MM.1S (cell line): ENCODE results near the gene CCDC177.
A peak's percentile ranks its signal among the peaks of the same experiment; 100 is the strongest.

Experiments used
- DNase-seq: peaks from one replicate; pipeline ENCODE4 v3.0.0-alpha.2; 2015
- H2AFZ ChIP-seq: fragments of 300-600 bp; sonication (generic); 2 replicates; pipeline ENCODE4 v1.6.0; 2016; ENCODE audit warnings: antibody characterized with exemption, low read length
- H3F3A ChIP-seq: fragments of 300-600 bp; sonication (generic); 2 replicates; pipeline ENCODE4 v1.6.1; 2016; ENCODE audit warnings: mild to moderate bottlenecking, antibody characterized with exemption, low read length, moderate library complexity, mixed read lengths; ENCODE audit not compliant: insufficient read depth
- H3K27ac ChIP-seq: fragments of 300-600 bp; sonication (generic); 2 replicates; pipeline ENCODE4 v1.5.1; 2016; ENCODE audit warnings: mild to moderate bottlenecking, low read length
- H3K27me3 ChIP-seq: fragments of 300-600 bp; sonication (generic); replicated peaks from 2 replicates; pipeline ENCODE4 v1.6.0; 2016; ENCODE audit warnings: low read length; ENCODE audit not compliant: insufficient read depth
- H3K36me3 ChIP-seq: fragments of 300-600 bp; sonication (generic); replicated peaks from 2 replicates; pipeline ENCODE4 v1.6.1; 2016; ENCODE audit warnings: mild to moderate bottlenecking, low read length, mixed read lengths; ENCODE audit not compliant: insufficient read depth
- H3K4me1 ChIP-seq: fragments of 300-600 bp; sonication (generic); 2 replicates; pipeline ENCODE4 v1.6.1; 2016; ENCODE audit warnings: low read length, mixed read lengths
- H3K4me2 ChIP-seq: fragments of 300-600 bp; sonication (generic); 2 replicates; pipeline ENCODE4 v1.6.0; 2016; ENCODE audit warnings: low read depth, low read length
- H3K4me3 ChIP-seq: fragments of 300-600 bp; sonication (generic); 2 replicates; pipeline ENCODE4 v1.5.1; 2016; ENCODE audit warnings: low read length, mixed read lengths
- H3K79me2 ChIP-seq: fragments of 300-600 bp; sonication (generic); 2 replicates; pipeline ENCODE4 v1.6.1; 2016; ENCODE audit warnings: mixed run types, low read length, mixed read lengths
- H3K9ac ChIP-seq: fragments of 300-600 bp; sonication (generic); 2 replicates; pipeline ENCODE4 v1.6.1; 2016; ENCODE audit warnings: low read length, mixed read lengths
- H3K9me2 ChIP-seq: fragments of 300-600 bp; sonication (generic); replicated peaks from 2 replicates; pipeline ENCODE4 v1.6.1; 2016; ENCODE audit warnings: mild to moderate bottlenecking, low read length, mixed read lengths; ENCODE audit not compliant: insufficient read depth
- H3K9me3 ChIP-seq: fragments of 300-600 bp; sonication (generic); replicated peaks from 2 replicates; pipeline ENCODE4 v1.6.1; 2016; ENCODE audit warnings: mild to moderate bottlenecking, low read length, mixed read lengths; ENCODE audit not compliant: insufficient read depth
- H4K20me1 ChIP-seq: fragments of 300-600 bp; sonication (generic); 2 replicates; pipeline ENCODE4 v1.6.1; 2016; ENCODE audit warnings: mild to moderate bottlenecking, low read length, moderate library complexity, mixed read lengths; ENCODE audit not compliant: insufficient read depth
- EZH2 ChIP-seq: fragments of 300-600 bp; sonication (generic); optimal IDR thresholded peaks from 2 replicates; pipeline ENCODE3; 2017; ENCODE audit warnings: low read depth, mild to moderate bottlenecking, antibody characterized with exemption, low read length, mixed read lengths
- EZH2phosphoT487 ChIP-seq: fragments of 300-600 bp; sonication (generic); IDR thresholded peaks from 2 replicates; pipeline ENCODE4 v1.6.1; 2018; ENCODE audit warnings: antibody characterized with exemption, low read length
- TF ChIP-seq, protein P1 (sequence below): fragments of 300-600 bp; sonication (generic); IDR thresholded peaks from 2 replicates; pipeline ENCODE4 v1.5.1; 2016; ENCODE audit warnings: antibody characterized with exemption, low read length, mixed read lengths

Gene CCDC177

DNA sequence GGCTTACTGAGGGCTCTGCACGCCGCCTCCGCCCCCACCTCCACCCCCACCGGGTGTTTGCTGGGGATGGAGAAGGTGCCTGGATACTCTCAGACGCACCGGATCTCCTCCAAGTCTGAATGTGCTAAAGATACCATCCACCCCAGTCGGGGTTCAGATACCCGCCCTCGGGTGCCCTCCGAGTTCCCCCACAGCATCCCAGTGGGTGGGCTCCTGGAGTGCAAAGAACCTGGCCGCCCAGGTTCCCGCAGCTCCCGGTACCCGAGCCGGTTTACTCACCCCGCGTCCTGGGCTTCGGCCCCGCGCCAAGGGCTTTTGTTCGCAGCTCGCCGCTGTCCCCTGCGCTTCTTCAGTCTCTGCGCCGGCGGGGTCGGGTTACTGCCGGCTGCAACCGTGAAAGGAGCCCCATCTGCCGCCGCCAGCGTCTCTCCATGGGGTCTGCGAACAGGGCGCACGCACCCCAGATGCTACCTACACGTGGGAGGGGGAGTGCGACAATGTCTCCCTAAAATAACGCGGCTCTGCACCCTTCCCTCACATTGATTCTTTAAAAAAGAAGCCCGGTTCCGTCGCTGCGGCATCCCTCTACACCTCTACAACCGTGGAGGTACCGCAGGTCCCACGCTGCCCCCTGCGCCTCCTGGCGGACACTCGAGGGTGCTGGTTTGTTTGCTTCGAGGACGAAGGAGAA is at the start of gene CCDC177:
Gene CCDC177 (minus strand): TSS at position 609 of the 691 bp plus-strand sequence. CDS start 1,249 bp downstream, outside the sequence.
- Histone ChIP-seq H3K4me1 (no peaks in the 10 kb centered on the region), H3K9me2 (no peaks in the 10 kb centered on the region), H3K79me2 (no peaks in the 10 kb centered on the region), H3K36me3 (no peaks in the 10 kb centered on the region), H3K27ac (no peak within 1 kb of the TSS), H3K27me3 (no peaks in the 10 kb centered on the region), H3F3A (no peaks in the 10 kb centered on the region), H4K20me1 (no peaks in the 10 kb centered on the region), H3K9me3 (no peaks in the 10 kb centered on the region), H2AFZ (no peak within 1 kb of the TSS), H3K9ac (no peak within 1 kb of the TSS), H3K4me2 (peak within 1 kb of the TSS; percentile 84), H3K4me3 (peak within 1 kb of the TSS; percentile 46)
- TF ChIP-seq EZH2phosphoT487 (no peak), EZH2 (no peak)
- TF ChIP-seq, protein P1, sequence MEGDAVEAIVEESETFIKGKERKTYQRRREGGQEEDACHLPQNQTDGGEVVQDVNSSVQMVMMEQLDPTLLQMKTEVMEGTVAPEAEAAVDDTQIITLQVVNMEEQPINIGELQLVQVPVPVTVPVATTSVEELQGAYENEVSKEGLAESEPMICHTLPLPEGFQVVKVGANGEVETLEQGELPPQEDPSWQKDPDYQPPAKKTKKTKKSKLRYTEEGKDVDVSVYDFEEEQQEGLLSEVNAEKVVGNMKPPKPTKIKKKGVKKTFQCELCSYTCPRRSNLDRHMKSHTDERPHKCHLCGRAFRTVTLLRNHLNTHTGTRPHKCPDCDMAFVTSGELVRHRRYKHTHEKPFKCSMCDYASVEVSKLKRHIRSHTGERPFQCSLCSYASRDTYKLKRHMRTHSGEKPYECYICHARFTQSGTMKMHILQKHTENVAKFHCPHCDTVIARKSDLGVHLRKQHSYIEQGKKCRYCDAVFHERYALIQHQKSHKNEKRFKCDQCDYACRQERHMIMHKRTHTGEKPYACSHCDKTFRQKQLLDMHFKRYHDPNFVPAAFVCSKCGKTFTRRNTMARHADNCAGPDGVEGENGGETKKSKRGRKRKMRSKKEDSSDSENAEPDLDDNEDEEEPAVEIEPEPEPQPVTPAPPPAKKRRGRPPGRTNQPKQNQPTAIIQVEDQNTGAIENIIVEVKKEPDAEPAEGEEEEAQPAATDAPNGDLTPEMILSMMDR: peak; percentile 58
- DNase-seq: peak; percentile 50

DNA sequence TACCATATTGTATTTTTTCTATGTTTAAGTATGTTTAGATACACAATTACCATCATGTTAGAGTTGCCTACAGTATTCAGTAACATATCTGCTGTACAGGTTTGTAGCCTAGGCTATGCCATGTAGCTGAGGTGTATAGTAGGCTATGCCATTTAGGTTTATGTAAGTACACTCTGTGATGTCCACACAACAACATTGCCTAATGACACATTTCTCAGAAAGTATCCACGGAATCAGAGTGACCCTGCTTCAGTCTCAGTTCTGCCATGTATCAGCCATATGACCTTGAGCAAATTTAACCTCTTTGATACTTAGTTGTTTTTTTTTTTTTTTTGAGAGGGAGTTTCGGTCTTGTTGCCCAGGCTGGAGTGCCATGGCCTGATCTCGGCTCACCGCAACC is 49.5 kb upstream of the CCDC177 start:
- peaks cover 8% of the 10 kb centered on the region for H3K4me1 ChIP-seq
- no peak overlapping the region for H3K4me2 ChIP-seq
- no peaks in the 10 kb centered on the region for H3K9me3 ChIP-seq
- H3K9me2 ChIP-seq: no peaks in the 10 kb centered on the region
- H2AFZ ChIP-seq: no peak overlapping the region
- H3K4me3 ChIP-seq: no peak overlapping the region
- peaks cover 99% of the 10 kb centered on the region for H3K79me2 ChIP-seq
- H3K9ac ChIP-seq: no peak overlapping the region
- H3K27ac ChIP-seq: no peak overlapping the region
- H3K36me3 ChIP-seq: no peaks in the 10 kb centered on the region
- DNase-seq: no peak
- 0 out of 2 replicates have a peak, but pooled peaks cover 2% of the 10 kb centered on the region for H3F3A ChIP-seq
- H3K27me3 ChIP-seq: no peaks in the 10 kb centered on the region
- TF ChIP-seq EZH2 (no peak), EZH2phosphoT487 (no peak)
- TF ChIP-seq, protein P1: no peak
- no peaks in the 10 kb centered on the region for H4K20me1 ChIP-seq

DNA sequence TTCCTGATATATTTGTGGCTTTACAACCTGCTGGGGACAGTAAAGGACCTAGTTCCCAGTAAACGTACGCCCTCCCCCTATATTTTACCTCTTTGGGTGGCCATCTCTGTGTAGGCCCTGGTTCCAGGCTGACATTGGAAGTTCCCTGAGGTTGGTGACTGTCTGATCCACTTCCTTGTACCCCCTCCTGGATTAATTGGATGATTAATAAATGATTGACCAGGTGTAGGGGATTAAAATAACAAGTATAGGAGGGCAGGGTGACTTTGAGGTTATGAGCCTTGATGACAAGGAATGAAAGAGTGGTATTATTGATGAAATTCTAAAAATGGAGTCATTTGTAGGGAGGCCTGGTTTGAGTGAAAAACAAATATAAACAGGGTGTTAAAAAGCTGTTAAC is 46.3 kb upstream of the CCDC177 start:
- no peak overlapping the region for H3K9ac ChIP-seq
- H3K79me2 ChIP-seq: peaks cover 100% of the 10 kb centered on the region
- H3F3A ChIP-seq: peaks cover 12% of the 10 kb centered on the region; the same call in 1 of the 2 replicates
- no peaks in the 10 kb centered on the region for H3K27me3 ChIP-seq
- DNase-seq: no peak
- H2AFZ ChIP-seq: no peak overlapping the region
- no peak overlapping the region for H3K4me2 ChIP-seq
- H3K9me3 ChIP-seq: no peaks in the 10 kb centered on the region
- H4K20me1 ChIP-seq: no peaks in the 10 kb centered on the region
- no peak overlapping the region for H3K27ac ChIP-seq
- TF ChIP-seq EZH2phosphoT487 (no peak), EZH2 (no peak)
- TF ChIP-seq, protein P1: no peak
- H3K4me3 ChIP-seq: no peak overlapping the region
- no peaks in the 10 kb centered on the region for H3K36me3 ChIP-seq
- H3K9me2 ChIP-seq: no peaks in the 10 kb centered on the region
- peaks cover 27% of the 10 kb centered on the region for H3K4me1 ChIP-seq
